ENCODE data around the gene ORM1. TPM values are rescaled to one million over a fixed set of nuclear protein-coding genes. Genes with fewer than 3 reads are reported as not detected.
"Not testable (repeated sequence)": the region's sequence is repeated elsewhere in the genome, so short reads cannot be mapped to it uniquely, and the experiment has no call there.

The ORM1 gene
- total and polyA plus RNA-seq, 12 donors: 2.9 to 26.0 (median 5.1) TPM; not detected in 1

DNA sequence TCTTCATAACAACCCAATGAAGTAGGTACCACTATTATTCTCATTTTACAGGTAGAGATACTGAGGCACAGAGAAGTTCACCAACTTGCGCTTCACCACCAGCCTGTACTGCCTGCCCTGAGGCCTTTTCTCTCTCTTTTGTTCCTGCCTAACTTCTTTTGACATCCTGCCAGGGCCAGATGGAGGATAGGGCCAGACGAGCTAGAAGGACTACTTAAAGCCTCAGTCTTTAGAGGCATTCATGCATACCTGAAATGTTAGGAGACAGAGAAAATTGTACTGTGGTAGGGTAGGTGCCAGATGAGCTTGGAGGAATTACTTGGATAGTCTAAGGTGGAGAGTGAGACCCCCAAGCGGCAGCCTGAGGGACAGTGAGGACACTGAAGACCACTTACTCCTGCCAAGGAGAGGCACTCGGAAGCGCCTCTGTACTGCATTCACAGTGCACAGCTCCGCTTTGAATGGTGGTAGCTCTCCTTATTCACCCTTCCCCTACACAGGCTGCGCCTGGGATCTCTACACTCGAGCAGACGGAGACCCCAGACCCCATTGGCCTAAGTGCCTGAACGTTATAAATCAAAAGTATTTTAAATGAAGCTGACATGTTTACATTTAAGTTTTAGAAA, 6.2 kb upstream of the ORM1 start:
- Histone ChIP-seq H3K27me3 (no peaks in the 10 kb centered on the region), H3K27ac (no peak overlapping the region), H3K4me3 (no peak overlapping the region), H3K4me1 (replicated peaks in 1 of 2) (no peaks in the 10 kb centered on the region), H3K36me3 (replicated peaks in 1 of 2) (no peaks in the 10 kb centered on the region), H3K9me3 (replicated peaks in 1 of 3) (no peaks in the 10 kb centered on the region)
- intact Hi-C loops (cut with DNase I): no loop called here
- no peak for TF ChIP-seq CTCF (IDR thresholded peaks at IDR 0.05)
- no peak for TF ChIP-seq POLR2A (IDR thresholded peaks at IDR 0.05)
- WGBS, 4 donors: 76 to 82% (median 77%) methylated on average over 10 of the region's 10 CpGs
- DNase-seq: peak in 4 of 7 donors; percentile 3 to 36 (median 10)

GRCh38 chr9:114317665-114318357, 5.1 kb upstream of the ORM1 start:
- H3K27ac ChIP-seq: no peak overlapping the region
- WGBS, 4 donors: 78 to 83% (median 81%) methylated on average over 8 of the region's 8 CpGs
- no peak for TF ChIP-seq CTCF (IDR thresholded peaks at IDR 0.05)
- TF ChIP-seq POLR2A (IDR thresholded peaks at IDR 0.05): no peak
- DNase-seq: peak in 5 of 7 donors; percentile 1 to 11 (median 6)
- intact Hi-C loops (cut with DNase I): no loop called here
- H3K36me3 ChIP-seq (replicated peaks in 1 of 2): no peaks in the 10 kb centered on the region
- H3K4me3 ChIP-seq: no peak overlapping the region
- H3K27me3 ChIP-seq: no peaks in the 10 kb centered on the region
- no peaks in the 10 kb centered on the region for H3K9me3 ChIP-seq (replicated peaks in 1 of 3)
- no peaks in the 10 kb centered on the region for H3K4me1 ChIP-seq (replicated peaks in 1 of 2)

GRCh38 chr9:114318416-114318815, 4.5 kb upstream of the ORM1 start:
- no peaks in the 10 kb centered on the region for H3K9me3 ChIP-seq (replicated peaks in 1 of 3)
- H3K36me3 ChIP-seq (replicated peaks in 1 of 2): no peaks in the 10 kb centered on the region
- no peaks in the 10 kb centered on the region for H3K27me3 ChIP-seq
- WGBS, 4 donors: 82 to 89% (median 87%) methylated on average over 7 to 8 of the region's 8 CpGs
- no peak overlapping the region for H3K4me3 ChIP-seq
- no peaks in the 10 kb centered on the region for H3K4me1 ChIP-seq (replicated peaks in 1 of 2)
- no peak overlapping the region for H3K27ac ChIP-seq
- intact Hi-C loops (cut with DNase I): no loop called here
- DNase-seq: peak in 3 of 7 donors; percentile 0 to 15 (median 3)
- TF ChIP-seq POLR2A (IDR thresholded peaks at IDR 0.05) (no peak), CTCF (IDR thresholded peaks at IDR 0.05) (no peak)

- H3K36me3 ChIP-seq (replicated peaks in 1 of 2): no peaks in the 10 kb centered on the region
- no peaks in the 10 kb centered on the region for H3K9me3 ChIP-seq (replicated peaks in 1 of 3)
- 89 to 93% (median 91%) methylated on average over 3 of the region's 3 CpGs for WGBS, 4 donors
- intact Hi-C loops (cut with DNase I): no loop called here
- DNase-seq: peak in 2 of 7 donors; percentile 5 to 28
- H3K27ac ChIP-seq: no peak overlapping the region
- TF ChIP-seq CTCF (IDR thresholded peaks at IDR 0.05): no peak
- no peak for TF ChIP-seq POLR2A (IDR thresholded peaks at IDR 0.05)
- H3K4me1 ChIP-seq (replicated peaks in 1 of 2): no peaks in the 10 kb centered on the region
- no peaks in the 10 kb centered on the region for H3K27me3 ChIP-seq
- H3K4me3 ChIP-seq: no peak overlapping the region
Observed at GRCh38 chr9:114319147-114319546, 3.8 kb upstream of the ORM1 start.

- H3K4me3 ChIP-seq; H3K9me3 ChIP-seq (replicated peaks in 1 of 3); H3K36me3 ChIP-seq (replicated peaks in 1 of 2); H3K27me3 ChIP-seq; H3K27ac ChIP-seq; H3K4me1 ChIP-seq (replicated peaks in 1 of 2); intact Hi-C loops (cut with DNase I): not testable (repeated sequence)
- WGBS, 4 donors: 81 to 93% (median 86%) methylated on average over 7 of the region's 7 CpGs
- peak in 1 of 7 donors; percentile 7 for DNase-seq
Observed at GRCh38 chr9:114320710-114321109, 2.2 kb upstream of the ORM1 start.

Data from adrenal gland (tissue), 12 donors.